HEK293T (cell line): Measurements from ENCODE around the gene GRAMD2B.
A peak's percentile ranks its signal among the peaks of the same experiment; 100 is the strongest.

Source experiments
- CTCF ChIA-PET: fragments of 350-600 bp; formaldehyde crosslinking; extraction: SDS; loops from one replicate; lab custom pipeline; 2021; ENCODE audit warnings: antibody characterized with exemption, inconsistent platforms; lab: Yijun Ruan, JAX
- POLR2A ChIA-PET: fragments of 350-600 bp; formaldehyde crosslinking; extraction: SDS; loops from one replicate; lab custom pipeline; 2020; ENCODE audit warnings: antibody characterized with exemption, inconsistent platforms; lab: Yijun Ruan, JAX
- DNase-seq: peaks from one replicate; pipeline ENCODE4 v3.0.0; 2012; ENCODE audit warnings: mixed read lengths; ENCODE audit errors: extremely low spot score
- ARNT ChIP-seq: fragments of 450-650 bp; IDR thresholded peaks from 2 replicates; pipeline ENCODE4 v1.6.1; 2017; ENCODE audit warnings: mild to moderate bottlenecking
- BHLHE40 ChIP-seq: fragments of 450-650 bp; IDR thresholded peaks from 2 replicates; pipeline ENCODE4 v1.6.1; 2016; ENCODE audit warnings: mild to moderate bottlenecking, moderate library complexity, borderline replicate concordance
- CTBP1 ChIP-seq: fragments of 450-650 bp; IDR thresholded peaks from 2 replicates; pipeline ENCODE4 v1.6.1; 2016; ENCODE audit warnings: borderline replicate concordance
- ELF4 ChIP-seq: fragments of 450-650 bp; IDR thresholded peaks from 2 replicates; pipeline ENCODE4 v1.6.1; 2017; ENCODE audit warnings: antibody characterized with exemption
- FOXA1 ChIP-seq: fragments of 450-650 bp; IDR thresholded peaks from 2 replicates; pipeline ENCODE4 v1.6.1; 2016; ENCODE audit warnings: mild to moderate bottlenecking
- FOXK2 ChIP-seq: fragments of 450-650 bp; IDR thresholded peaks from 2 replicates; pipeline ENCODE4 v1.6.1; 2016; ENCODE audit warnings: mild to moderate bottlenecking
- FOXM1 ChIP-seq: fragments of 450-650 bp; IDR thresholded peaks from 2 replicates; pipeline ENCODE4 v1.6.1; 2017; ENCODE audit warnings: mild to moderate bottlenecking, borderline replicate concordance
- HDGF ChIP-seq: fragments of 450-650 bp; IDR thresholded peaks from 2 replicates; pipeline ENCODE4 v1.6.1; 2017; ENCODE audit warnings: antibody characterized with exemption, borderline replicate concordance
- L3MBTL2 ChIP-seq: fragments of 450-650 bp; conservative IDR thresholded peaks from 2 replicates; pipeline ENCODE4 v1.6.1; 2016; ENCODE audit warnings: mild to moderate bottlenecking
- LEF1 ChIP-seq: fragments of 450-650 bp; IDR thresholded peaks from 2 replicates; pipeline ENCODE4 v1.6.1; 2017; ENCODE audit warnings: mild to moderate bottlenecking, borderline replicate concordance
- NFRKB ChIP-seq: fragments of 450-650 bp; IDR thresholded peaks from 2 replicates; pipeline ENCODE4 v1.6.1; 2016; ENCODE audit warnings: mild to moderate bottlenecking, moderate library complexity
- PKNOX1 ChIP-seq: fragments of 450-650 bp; IDR thresholded peaks from 2 replicates; pipeline ENCODE4 v1.6.1; 2016
- SP1 ChIP-seq: fragments of 450-650 bp; IDR thresholded peaks from 2 replicates; pipeline ENCODE4 v1.6.1; 2017
- SUZ12 ChIP-seq: fragments of 450-650 bp; IDR thresholded peaks from 2 replicates; pipeline ENCODE4 v1.6.1; 2016; ENCODE audit warnings: mild to moderate bottlenecking
- TARDBP ChIP-seq: fragments of 450-650 bp; IDR thresholded peaks from 2 replicates; pipeline ENCODE4 v1.6.1; 2016
- ZNF384 ChIP-seq: fragments of 450-650 bp; IDR thresholded peaks from 2 replicates; pipeline ENCODE4 v1.6.1; 2016

GRAMD2B gene

GRCh38 chr5:126471875-126472537, 48.8 kb downstream of the GRAMD2B start:
- POLR2A ChIA-PET, result no interaction called here
- no peak for DNase-seq
- CTCF ChIA-PET, result interaction anchor here (1.5 kb wide), 1 partner anchor 28 kb away, joined by 3 read pairs; no protein-coding TSS in a partner anchor
- TF ChIP-seq SUZ12 (no peak), SP1 (no peak), TARDBP (no peak), CTBP1 (no peak), ELF4 (no peak), ZNF384 (no peak), NFRKB (no peak), FOXM1 (no peak), PKNOX1 (no peak), FOXK2 (no peak), L3MBTL2 (no peak), LEF1 (no peak), FOXA1 (no peak)

- CTCF ChIA-PET, result interaction anchor here (1.5 kb wide), 1 partner anchor 27 kb away, joined by 3 read pairs; no protein-coding TSS in a partner anchor
- TF ChIP-seq ELF4, result no peak
- TF ChIP-seq SP1, result no peak
- DNase-seq, result no peak
- POLR2A ChIA-PET, result no interaction called here
Observed at GRCh38 chr5:126472538-126472889, 49.3 kb downstream of the GRAMD2B start.

GRCh38 chr5:126477294-126478117, 54.3 kb downstream of the GRAMD2B start:
- ChIA-PET POLR2A (no interaction called here), CTCF (interaction anchor here (1.3 kb wide), 1 partner anchor 22 kb away, joined by 5 read pairs; no protein-coding TSS in a partner anchor)
- no peak for DNase-seq
- TF ChIP-seq ZNF384, result no peak
- no peak for TF ChIP-seq ARNT
- no peak for TF ChIP-seq FOXA1
- TF ChIP-seq ELF4, result no peak
- no peak for TF ChIP-seq SP1
- TF ChIP-seq CTBP1, result no peak
- no peak for TF ChIP-seq TARDBP
- TF ChIP-seq PKNOX1, result no peak
- no peak for TF ChIP-seq FOXM1
- TF ChIP-seq SUZ12, result no peak
- no peak for TF ChIP-seq NFRKB
- TF ChIP-seq L3MBTL2, result no peak
- TF ChIP-seq BHLHE40, result no peak
- TF ChIP-seq LEF1, result no peak

- DNase-seq, result no peak
- ChIA-PET POLR2A (interaction anchor here (0.6 kb wide), 1 partner anchor 85 kb away, joined by 3 read pairs; no protein-coding TSS in a partner anchor), CTCF (no interaction called here)
- TF ChIP-seq ZNF384 (no peak), CTBP1 (no peak), NFRKB (no peak), TARDBP (no peak), HDGF (no peak), FOXA1 (no peak), ELF4 (no peak), FOXM1 (no peak), FOXK2 (no peak), SUZ12 (no peak), PKNOX1 (no peak), ARNT (no peak), LEF1 (no peak), L3MBTL2 (no peak), SP1 (no peak), BHLHE40 (no peak)
Observed at GRCh38 chr5:126479810-126480209, 56.6 kb downstream of the GRAMD2B start.

- no peak for DNase-seq
- no peak for TF ChIP-seq FOXK2
- TF ChIP-seq LEF1, result no peak
- TF ChIP-seq HDGF, result no peak
- no peak for TF ChIP-seq BHLHE40
- no peak for TF ChIP-seq NFRKB
- ChIA-PET CTCF (interaction anchor here (1.0 kb wide), 1 partner anchor 19 kb away, joined by 3 read pairs; no protein-coding TSS in a partner anchor), POLR2A (no interaction called here)
Observed at GRCh38 chr5:126480824-126481223, 57.6 kb downstream of the GRAMD2B start.

GRCh38 chr5:126481243-126481642, 58.0 kb downstream of the GRAMD2B start:
- CTCF ChIA-PET, result interaction anchor here (1.0 kb wide), 1 partner anchor 18 kb away, joined by 3 read pairs; no protein-coding TSS in a partner anchor
- no peak for DNase-seq
- 0 out of 2 replicates have a peak, but pooled peaks have one; percentile 19 for TF ChIP-seq PKNOX1
- TF ChIP-seq CTBP1, result no peak
- POLR2A ChIA-PET, result no interaction called here
